HG03159 (cell line): ENCODE measurements around the gene RIN3.

ENCODE experiments used
- ATAC-seq: cut with Tn5 transposase; IDR thresholded peaks from one replicate; pipeline ENCODE4 v1.9.1; 2021; ENCODE audit warnings: mild to moderate bottlenecking, moderate library complexity; ENCODE audit not compliant: unreplicated experiment

The RIN3 gene

GRCh38 chr14:92553438-92553837, 39.9 kb downstream of the RIN3 start:
- no peak for ATAC-seq

GRCh38 chr14:92555465-92556111, 42.0 kb downstream of the RIN3 start:
- no peak for ATAC-seq

DNA sequence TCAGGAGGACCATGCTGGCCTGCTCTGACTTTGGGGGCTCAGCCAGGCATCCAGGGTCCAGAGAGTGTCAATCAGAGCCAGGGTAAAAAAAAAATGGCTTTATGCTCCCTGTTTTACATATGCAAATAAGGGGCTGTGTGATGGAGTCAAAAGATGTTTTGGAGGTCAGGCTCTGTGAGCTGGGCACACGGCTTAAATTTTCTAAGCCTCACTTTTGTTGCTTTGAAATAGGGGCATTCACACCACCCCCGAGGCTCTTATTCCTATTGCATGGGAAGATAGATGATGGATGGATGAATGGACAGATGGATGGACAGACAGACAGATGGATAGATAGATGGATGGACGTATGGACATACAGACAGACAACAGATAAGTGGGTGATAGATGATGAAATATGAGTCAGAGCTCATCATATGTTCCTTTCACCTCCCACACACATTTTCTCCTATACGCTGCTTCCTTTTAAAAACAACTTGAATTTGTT, 42.7 kb downstream of the RIN3 start:
- no peak for ATAC-seq

GRCh38 chr14:92556863-92557543, 43.4 kb downstream of the RIN3 start:
- ATAC-seq, result no peak

GRCh38 chr14:92557544-92557912, 43.9 kb downstream of the RIN3 start:
- ATAC-seq, result no peak

GRCh38 chr14:92558319-92558718, 44.7 kb downstream of the RIN3 start:
- ATAC-seq, result no peak

- no peak for ATAC-seq
Measured at GRCh38 chr14:92559486-92559885, 45.9 kb downstream of the RIN3 start.

DNA sequence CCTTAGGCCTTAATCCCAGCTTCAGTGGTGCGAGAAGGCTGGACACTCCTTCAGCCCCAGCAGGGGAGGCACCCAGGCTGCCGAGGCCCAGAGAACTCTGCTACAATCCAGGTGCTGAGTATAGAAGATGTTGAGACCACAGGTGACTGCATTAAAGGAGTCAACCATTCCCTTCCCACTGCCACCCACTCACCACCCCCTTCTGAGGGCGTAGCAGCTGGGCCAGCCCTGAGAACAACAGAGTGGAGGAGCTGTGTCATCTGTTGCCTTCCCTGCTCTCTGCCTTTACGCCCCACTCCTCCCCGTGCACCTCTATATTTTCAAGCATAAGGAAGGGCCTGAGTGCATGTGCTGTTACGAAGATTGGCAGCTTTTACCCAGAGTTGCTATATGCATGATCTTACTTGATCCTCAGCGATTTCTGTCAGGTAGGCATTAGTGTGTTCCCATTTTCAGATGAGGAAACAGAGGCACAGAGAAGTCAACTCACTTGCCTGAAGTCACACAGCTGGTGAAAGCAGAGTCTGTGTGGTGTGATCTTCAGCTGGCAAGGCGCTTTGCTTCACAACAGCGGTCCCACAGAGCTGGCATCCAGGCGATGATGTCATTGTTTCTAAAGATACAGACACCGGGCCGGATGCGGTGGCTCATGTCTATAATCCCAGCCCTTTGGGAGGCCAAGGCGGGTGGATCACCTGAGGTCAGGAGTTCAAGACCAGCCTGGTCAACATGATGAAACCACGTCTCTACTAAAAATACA, 46.7 kb downstream of the RIN3 start:
- no peak for ATAC-seq

- ATAC-seq, result no peak
Measured at GRCh38 chr14:92561906-92562479, 48.4 kb downstream of the RIN3 start.

GRCh38 chr14:92563359-92563758, 49.8 kb downstream of the RIN3 start:
- peak; percentile 71 for ATAC-seq

DNA sequence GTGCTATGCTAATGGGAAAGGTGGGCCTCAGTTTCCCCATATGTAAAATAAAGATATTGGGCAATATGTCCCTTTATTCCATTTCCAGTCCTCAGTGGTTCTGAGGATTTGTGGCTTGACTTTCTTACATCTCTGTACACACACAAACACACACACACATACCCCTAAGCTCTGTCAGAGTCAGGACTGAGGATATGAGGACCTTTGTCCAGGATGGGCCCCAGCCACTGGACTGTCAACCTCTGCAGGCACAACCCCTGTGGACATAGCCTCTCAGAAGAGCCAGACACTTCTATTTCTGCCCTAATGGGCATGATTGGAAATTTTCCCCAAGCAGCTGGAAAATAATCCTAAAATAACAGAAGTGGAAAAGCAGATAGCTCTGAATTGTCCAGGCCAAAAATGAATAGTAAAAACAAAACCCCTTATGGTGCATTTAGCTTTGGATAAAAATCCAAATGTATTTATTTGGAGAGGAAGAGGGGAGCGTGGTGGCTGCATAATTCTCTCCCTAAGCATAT, 50.2 kb downstream of the RIN3 start:
- no peak for ATAC-seq

GRCh38 chr14:92564344-92565039, 50.9 kb downstream of the RIN3 start:
- ATAC-seq, result no peak

DNA sequence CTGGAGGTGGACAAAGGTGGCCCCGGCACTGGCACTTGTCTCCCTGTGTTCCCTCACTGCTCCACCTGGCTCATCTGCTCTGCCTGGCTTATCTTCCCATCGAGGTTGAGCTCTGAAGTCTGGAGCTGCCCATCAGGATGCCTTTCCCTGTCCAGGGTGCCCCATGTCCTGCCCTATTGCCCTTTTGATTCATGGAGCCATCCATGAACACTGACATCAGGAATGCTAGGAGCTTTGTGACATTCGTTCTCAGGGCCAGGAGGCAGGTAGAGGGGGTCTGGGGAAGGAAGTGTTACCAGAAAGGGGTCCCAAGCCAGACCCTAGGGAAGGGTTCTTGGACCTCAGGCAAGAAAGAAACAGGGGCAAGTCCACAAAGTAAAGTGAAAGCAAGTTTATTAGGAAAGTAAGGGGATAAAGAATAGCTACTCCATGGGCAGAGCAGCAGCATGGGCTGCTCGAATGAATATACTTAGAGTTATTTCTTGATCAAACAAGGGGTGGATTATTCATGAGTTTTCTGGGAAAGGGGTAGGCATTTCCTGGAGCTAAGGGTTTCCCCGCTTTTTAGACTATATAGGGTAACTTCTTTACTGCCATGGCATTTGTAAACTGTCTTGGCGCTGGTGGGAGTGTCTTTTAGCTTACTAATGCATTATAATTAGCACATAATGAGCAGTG, 51.6 kb downstream of the RIN3 start:
- no peak for ATAC-seq

DNA sequence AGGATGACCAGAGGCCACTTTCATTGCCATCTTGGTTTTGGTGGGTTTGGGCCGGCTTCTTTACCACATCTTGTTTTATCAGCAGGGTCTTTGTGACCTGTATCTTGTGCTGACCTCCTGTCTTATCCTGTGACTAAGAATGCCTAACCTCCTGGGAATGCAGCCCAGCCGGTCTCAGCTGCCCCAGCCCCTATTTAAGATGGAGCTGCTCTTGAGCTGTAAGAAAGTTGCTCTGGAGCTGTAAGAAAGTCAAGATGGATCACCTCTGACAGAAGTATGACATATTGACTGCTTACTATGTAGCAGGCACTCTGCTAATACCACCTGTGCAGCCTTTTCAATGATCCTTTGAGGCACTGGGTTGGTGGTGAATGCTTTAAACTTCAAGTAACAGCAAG, 52.1 kb downstream of the RIN3 start:
- no peak for ATAC-seq

GRCh38 chr14:92567173-92567725, 53.7 kb downstream of the RIN3 start:
- no peak for ATAC-seq

DNA sequence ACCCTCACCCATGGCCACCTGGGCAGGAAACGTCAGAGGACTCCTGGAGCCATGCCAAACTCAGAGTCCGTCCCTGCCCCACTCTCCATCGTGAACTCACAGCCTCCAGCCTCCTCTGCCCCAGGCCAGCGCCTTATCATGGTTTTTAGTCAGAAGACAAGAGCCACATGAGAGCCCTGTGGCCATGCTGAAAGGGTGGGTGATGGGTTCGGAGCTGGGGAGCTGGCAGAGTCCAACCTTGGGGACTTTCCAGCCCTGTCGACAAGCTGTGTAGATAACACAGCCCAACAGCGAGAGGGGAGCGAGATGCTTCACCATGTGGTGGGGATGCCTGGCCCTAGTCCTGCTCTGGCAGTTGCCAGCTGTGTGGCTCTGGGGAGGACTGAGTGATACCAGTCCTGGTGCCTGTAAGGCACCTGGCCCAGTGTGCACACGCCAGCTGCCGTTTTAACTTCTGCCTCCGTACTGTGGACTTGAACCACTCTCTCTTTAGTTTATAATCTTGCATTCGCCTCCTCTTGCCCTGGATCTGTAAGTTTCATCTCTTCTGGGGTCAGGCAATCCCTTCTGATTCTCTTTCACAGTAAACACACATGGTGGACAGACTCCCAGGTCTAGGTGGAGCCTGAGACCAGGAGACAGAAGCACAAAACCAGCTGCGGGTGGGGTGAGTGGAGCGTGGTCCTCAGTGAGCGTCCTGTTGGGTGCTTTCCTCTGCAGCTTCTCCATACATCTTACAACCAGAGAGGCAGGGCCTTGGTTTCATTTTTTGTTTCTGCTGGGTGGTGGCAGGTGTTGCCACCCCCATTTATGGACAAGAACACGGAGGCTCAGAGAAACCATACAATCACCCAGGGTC, 55.3 kb downstream of the RIN3 start:
- peak; percentile 82 for ATAC-seq

DNA sequence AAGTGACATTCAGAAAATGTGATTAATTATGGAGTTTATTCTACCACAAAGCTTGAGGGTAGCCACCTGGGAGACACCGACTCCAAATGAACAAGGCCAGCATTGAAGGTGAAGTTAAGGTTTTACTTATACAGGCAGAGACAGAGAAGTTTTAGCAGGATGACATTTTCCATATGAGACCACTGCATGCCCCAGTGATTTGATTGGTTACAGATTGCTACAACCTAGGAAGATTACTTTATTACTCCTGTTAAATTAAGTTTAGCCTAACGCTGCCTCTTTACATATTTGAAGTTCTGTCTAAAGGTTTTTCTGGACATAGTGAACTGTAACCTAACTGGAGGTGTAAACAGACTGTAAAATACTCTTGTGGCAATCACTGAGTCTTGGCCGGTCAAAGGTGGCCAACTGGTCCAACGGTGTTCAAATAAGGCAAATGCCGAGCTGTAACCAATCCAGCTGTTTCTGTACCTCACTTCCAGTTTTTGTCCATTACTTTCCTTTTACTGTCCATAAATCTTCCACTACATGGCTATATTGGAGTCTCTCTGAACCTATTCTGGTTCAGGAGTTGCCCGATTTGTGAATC, 57.2 kb downstream of the RIN3 start:
- ATAC-seq, result no peak

GRCh38 chr14:92572050-92572449, 58.5 kb downstream of the RIN3 start:
- no peak for ATAC-seq
